IMR-90 (cell line): ENCODE results near the gene RMDN3. TPM values are rescaled to one million over a fixed set of nuclear protein-coding genes. Genes with fewer than 3 reads are reported as not detected.

Experiments
- ATAC-seq: fragments of 200-7000 bp; cut with Tn5 transposase; 2 replicates; pipeline ENCODE4 v1.9.1; 2020; ENCODE audit warnings: low read depth, mild to moderate bottlenecking, moderate library complexity
- BruUV-seq: library from RNA; stranded (reverse); fragments of 400-500 nt; replicated peaks from 2 replicates; lab custom pipeline; 2021; lab: Mats Ljungman, UMichigan
- CTCF ChIA-PET: fragments of 300-600 bp; formaldehyde crosslinking; extraction: SDS; loops from one replicate; lab custom pipeline; 2021; ENCODE audit warnings: antibody characterized with exemption; lab: Yijun Ruan, JAX
- POLR2A ChIA-PET: fragments of 300-600 bp; sonication (Branson Sonifier 250); formaldehyde crosslinking; loops from one replicate; lab custom pipeline; 2022; ENCODE audit warnings: antibody characterized with exemption; ENCODE audit not compliant: unreplicated experiment; lab: Charles Lee
- DNase-seq: peaks from one replicate; pipeline ENCODE4 v3.0.0; 2013
- H2AFZ ChIP-seq: replicated peaks from 2 replicates; pipeline ENCODE3; 2013; ENCODE audit warnings: low read length, mild to moderate bottlenecking; ENCODE audit not compliant: poor library complexity
- H2AK5ac ChIP-seq: 2 replicates; pipeline ENCODE4 v1.6.1; 2013; ENCODE audit warnings: low read depth, low read length, inconsistent platforms
- H2AK9ac ChIP-seq: replicated peaks from 2 replicates; pipeline ENCODE3; 2013; ENCODE audit warnings: mild to moderate bottlenecking, low read depth, low read length, moderate library complexity; ENCODE audit not compliant: poor library complexity
- H2BK120ac ChIP-seq: 2 replicates; pipeline ENCODE4 v1.6.1; 2013; ENCODE audit warnings: low read depth, low read length, inconsistent platforms
- H2BK15ac ChIP-seq: 3 replicates; pipeline ENCODE4 v1.6.1; 2013; ENCODE audit warnings: low read depth, low read length, inconsistent platforms
- H2BK20ac ChIP-seq: 2 replicates; pipeline ENCODE4 v1.6.1; 2013; ENCODE audit warnings: low read depth, mild to moderate bottlenecking, inconsistent platforms, low read length, moderate library complexity
- H2BK5ac ChIP-seq: 2 replicates; pipeline ENCODE4 v1.6.1; 2013; ENCODE audit warnings: mild to moderate bottlenecking, low read depth, low read length, inconsistent platforms; ENCODE audit not compliant: poor library complexity, severe bottlenecking
- H3K14ac ChIP-seq: replicated peaks from 2 replicates; pipeline ENCODE4 v1.6.1; 2013; ENCODE audit warnings: low read depth, low read length, inconsistent platforms
- H3K18ac ChIP-seq: 2 replicates; pipeline ENCODE4 v1.6.1; 2013; ENCODE audit warnings: low read depth, low read length, control low read depth
- H3K23ac ChIP-seq: 2 replicates; pipeline ENCODE4 v1.6.1; 2013; ENCODE audit warnings: low read depth, low read length, inconsistent platforms
- H3K27ac ChIP-seq: 2 replicates; pipeline ENCODE4 v1.5.1; 2013; ENCODE audit warnings: mild to moderate bottlenecking, control low read depth, low read length; ENCODE audit not compliant: insufficient read depth
- H3K27me3 ChIP-seq: 2 replicates; pipeline ENCODE4 v1.6.1; 2013; ENCODE audit warnings: low read length; ENCODE audit not compliant: control insufficient read depth, insufficient read depth
- H3K36me3 ChIP-seq: 2 replicates; pipeline ENCODE4 v1.6.1; 2013; ENCODE audit warnings: low read length, mixed read lengths; ENCODE audit not compliant: control insufficient read depth, insufficient read depth
- H3K4ac ChIP-seq: 2 replicates; pipeline ENCODE4 v1.6.1; 2013; ENCODE audit warnings: low read depth, low read length, inconsistent platforms
- H3K4me1 ChIP-seq: 2 replicates; pipeline ENCODE4 v1.6.1; 2013; ENCODE audit warnings: low read length, mixed read lengths; ENCODE audit not compliant: control insufficient read depth, insufficient read depth
- H3K4me2 ChIP-seq: 2 replicates; pipeline ENCODE4 v1.6.1; 2013; ENCODE audit warnings: low read depth, mild to moderate bottlenecking, control low read depth, low read length, moderate library complexity
- H3K4me3 ChIP-seq: 2 replicates; pipeline ENCODE4 v1.5.1; 2013; ENCODE audit warnings: low read depth, mild to moderate bottlenecking, control low read depth, low read length, moderate library complexity; ENCODE audit not compliant: insufficient read depth
- H3K56ac ChIP-seq: 2 replicates; pipeline ENCODE4 v1.6.1; 2013; ENCODE audit warnings: low read length, inconsistent platforms; ENCODE audit not compliant: insufficient read depth; ENCODE audit errors: extremely low read depth
- H3K79me1 ChIP-seq, 2 experiments: 2 replicates each; pipeline ENCODE4 v1.6.1; 2013; ENCODE audit warnings: low read length in 2 of 2, inconsistent platforms in 1 of 2, low read depth in 1 of 2
- H3K9ac ChIP-seq: 2 replicates; pipeline ENCODE4 v1.6.1; 2013; ENCODE audit warnings: low read depth, low read length, control low read depth
- H3K9me1 ChIP-seq: 2 replicates; pipeline ENCODE4 v1.6.1; 2013; ENCODE audit warnings: low read length, inconsistent platforms; ENCODE audit not compliant: insufficient read depth
- H3K9me3 ChIP-seq: 2 replicates; pipeline ENCODE4 v1.6.1; 2013; ENCODE audit warnings: low read length; ENCODE audit not compliant: control insufficient read depth, insufficient read depth
- H4K20me1 ChIP-seq: 2 replicates; pipeline ENCODE4 v1.6.1; 2013; ENCODE audit warnings: low read length, inconsistent platforms; ENCODE audit not compliant: insufficient read depth
- H4K5ac ChIP-seq: 2 replicates; pipeline ENCODE4 v1.6.1; 2013; ENCODE audit warnings: mild to moderate bottlenecking, low read depth, low read length, control low read depth
- H4K8ac ChIP-seq, 2 experiments: 2 replicates each; pipeline ENCODE4 v1.6.1; 2013; ENCODE audit warnings: low read depth in 2 of 2, low read length in 2 of 2, control low read depth in 1 of 2, inconsistent platforms in 1 of 2
- H4K91ac ChIP-seq: 2 replicates; pipeline ENCODE4 v1.6.1; 2013; ENCODE audit warnings: low read depth, low read length, inconsistent platforms; ENCODE audit not compliant: insufficient read depth
- CHD1 ChIP-seq: IDR thresholded peaks from 2 replicates; pipeline ENCODE4 v1.6.1; 2012; ENCODE audit warnings: low read depth, low read length, improper control_type of control experiment
- FOS ChIP-seq: fragments of 150-350 bp; IDR thresholded peaks from 2 replicates; pipeline ENCODE4 v1.6.1; 2016; ENCODE audit warnings: low read depth, low read length
- MAFK ChIP-seq: IDR thresholded peaks from 2 replicates; pipeline ENCODE4 v1.6.1; 2012; ENCODE audit warnings: low read depth, low read length, improper control_type of control experiment
- MAZ ChIP-seq: IDR thresholded peaks from 2 replicates; pipeline ENCODE4 v1.6.1; 2012; ENCODE audit warnings: low read depth, mild to moderate bottlenecking, low read length, improper control_type of control experiment, moderate library complexity, borderline replicate concordance
- MXI1 ChIP-seq: IDR thresholded peaks from 2 replicates; pipeline ENCODE4 v1.6.1; 2012; ENCODE audit warnings: low read depth, mild to moderate bottlenecking, low read length, moderate library complexity, borderline replicate concordance
- POLR2A ChIP-seq: IDR thresholded peaks from 2 replicates; pipeline ENCODE4 v1.6.1; 2012; ENCODE audit warnings: mild to moderate bottlenecking, low read depth, low read length
- RAD21 ChIP-seq: IDR thresholded peaks from 2 replicates; pipeline ENCODE4 v1.6.1; 2012; ENCODE audit warnings: low read length, improper control_type of control experiment
- RCOR1 ChIP-seq: IDR thresholded peaks from 2 replicates; pipeline ENCODE4 v1.6.1; 2012; ENCODE audit warnings: mild to moderate bottlenecking, low read length, improper control_type of control experiment; ENCODE audit not compliant: insufficient replicate concordance
- SMC3 ChIP-seq: fragments of 150-350 bp; IDR thresholded peaks from 2 replicates; pipeline ENCODE4 v1.6.1; 2016; ENCODE audit warnings: low read depth, mild to moderate bottlenecking, antibody characterized with exemption, low read length, moderate library complexity
- WGBS, 2 experiments: methylation state at CpG; one replicate each; pipeline versions ENCODE4 v1.1.5 to v1.1.7; 2013; ENCODE audit warnings: missing lambda C conversion rate in 2 of 2; ENCODE audit not compliant: insufficient read length in 1 of 2; ENCODE audit errors: extremely low coverage in 2 of 2; 5-methylcytosine and 5-hydroxymethylcytosine counted together
- dilution Hi-C: fragments of 300-500 bp; cut with HindIII; formaldehyde crosslinking; loops from one replicate; pipeline ENCODE4 v1.14.3; 2018; ENCODE audit warnings: low sequenced_read_pairs; ENCODE audit not compliant: unreplicated experiment
- in situ Hi-C: fragments of 300-500 bp; cut with MboI; formaldehyde crosslinking; loops from 3 replicates; pipeline ENCODE4 v1.14.3; 2019; ENCODE audit warnings: low sequenced_read_pairs, inconsistent platforms, mixed read lengths
- intact Hi-C: fragments of 100-400 bp; cut with micrococcal nuclease; formaldehyde crosslinking; loops from 2 replicates; pipeline ENCODE4 v1.10.0; 2022
- polyA plus RNA-seq, 3 experiments: library from polyadenylated mRNA; depleted of rRNA; stranded (reverse); fragments of >200 nt; gene quantifications; 2 replicates each; pipeline ENCODE4 v1.2.3, GENCODE V29; 2012; ENCODE audit warnings: low replicate concordance in 1 of 3
- total RNA-seq: library from RNA; depleted of rRNA; stranded (reverse); fragments of >200 nt; gene quantifications from 2 replicates; pipeline ENCODE4 v1.2.3, GENCODE V29; 2012
- TF ChIP-seq, protein P1 (sequence below): fragments of 150-350 bp; IDR thresholded peaks from 2 replicates; pipeline ENCODE4 v1.6.1; 2016; ENCODE audit warnings: low read depth, mild to moderate bottlenecking, low read length, moderate library complexity, borderline replicate concordance

RMDN3 gene
- total and polyA plus RNA-seq, 2 of the 4 experiments (the other 2 are of a cell fraction), result 14.7 to 25.7 TPM

DNA sequence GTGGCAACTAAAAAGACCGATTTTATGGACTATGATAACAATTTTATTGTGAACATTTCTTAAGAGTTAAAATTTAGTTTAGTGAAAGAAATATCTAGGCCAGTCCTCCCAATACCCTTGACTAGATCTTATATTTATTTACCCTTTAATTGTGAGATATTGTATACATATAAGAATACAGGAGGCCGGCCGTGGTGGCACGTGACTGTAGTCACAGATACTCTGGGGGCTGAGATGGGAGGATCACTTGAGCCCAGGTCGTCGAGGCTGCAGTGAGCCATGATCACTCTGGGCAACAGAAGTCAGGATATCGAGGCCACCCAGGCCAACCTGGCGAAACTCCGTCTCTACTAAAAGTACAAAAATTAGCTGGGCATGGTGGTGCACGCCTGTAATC lies 756 bp upstream of the RMDN3 start (continued):
- TF ChIP-seq MAZ, result no peak
- no peak for TF ChIP-seq POLR2A
- TF ChIP-seq CHD1, result no peak
- TF ChIP-seq MXI1, result no peak

DNA sequence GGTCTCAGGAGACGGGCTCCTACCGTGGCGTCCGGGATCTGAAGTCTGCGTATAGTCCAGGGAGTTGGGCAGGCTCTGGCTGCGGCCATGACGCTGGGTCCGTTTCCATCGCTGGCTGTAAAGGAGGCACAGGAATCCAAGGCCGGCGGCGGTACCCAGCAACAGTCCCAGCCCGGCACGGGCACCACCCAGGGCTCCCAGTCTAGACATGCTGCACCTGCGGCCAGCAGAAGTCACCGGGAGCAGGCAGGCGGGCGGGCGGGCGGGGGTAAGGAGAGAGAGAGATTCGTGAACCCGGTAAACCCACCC lies 526 bp downstream of the RMDN3 start:
- TF ChIP-seq, protein P1, sequence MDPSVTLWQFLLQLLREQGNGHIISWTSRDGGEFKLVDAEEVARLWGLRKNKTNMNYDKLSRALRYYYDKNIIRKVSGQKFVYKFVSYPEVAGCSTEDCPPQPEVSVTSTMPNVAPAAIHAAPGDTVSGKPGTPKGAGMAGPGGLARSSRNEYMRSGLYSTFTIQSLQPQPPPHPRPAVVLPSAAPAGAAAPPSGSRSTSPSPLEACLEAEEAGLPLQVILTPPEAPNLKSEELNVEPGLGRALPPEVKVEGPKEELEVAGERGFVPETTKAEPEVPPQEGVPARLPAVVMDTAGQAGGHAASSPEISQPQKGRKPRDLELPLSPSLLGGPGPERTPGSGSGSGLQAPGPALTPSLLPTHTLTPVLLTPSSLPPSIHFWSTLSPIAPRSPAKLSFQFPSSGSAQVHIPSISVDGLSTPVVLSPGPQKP, result no peak
- TF ChIP-seq RAD21 (no peak), SMC3 (no peak), MXI1 (0 out of 2 replicates have a peak, but pooled peaks have one; percentile 19), FOS (no peak), MAFK (no peak), POLR2A (no peak), RCOR1 (no peak)
- Histone ChIP-seq H3K23ac (peak overlapping the region; percentile 11; the same call in 1 of the 2 replicates), H2BK15ac (no peak overlapping the region), H4K20me1 (no peaks in the 10 kb centered on the region), H3K4ac (no peak overlapping the region), H3K4me2 (peak overlapping the region; percentile 100), H4K8ac (peak overlapping the region; percentile 87 to 89; a peak in 3 of 4 replicates), H2AFZ (peak overlapping the region; percentile 99), H2BK120ac (no peak overlapping the region), H3K4me3 (peak overlapping the region; percentile 87), H3K79me1 (peaks cover 6 to 38% of the 10 kb centered on the region in 2 experiments; a peak in 3 of 4 replicates), H3K14ac (peak overlapping the region; percentile 31; the same call in 1 of the 2 replicates), H3K9ac (peak overlapping the region; percentile 65), H3K56ac (peak overlapping the region; percentile 26; the same call in 1 of the 2 replicates), H2AK9ac (peak overlapping the region; percentile 85), H3K27ac (peak overlapping the region; percentile 62; the same call in 1 of the 2 replicates), H4K91ac (no peak overlapping the region), H3K4me1 (peaks cover 1% of the 10 kb centered on the region; the same call in 1 of the 2 replicates), H3K36me3 (peaks cover 14% of the 10 kb centered on the region), H3K27me3 (no peaks in the 10 kb centered on the region), H2BK20ac (no peak overlapping the region), H3K9me1 (no peaks in the 10 kb centered on the region), H4K5ac (peak overlapping the region; percentile 67; the same call in 1 of the 2 replicates), H3K9me3 (no peaks in the 10 kb centered on the region), H3K18ac (no peak overlapping the region), H2BK5ac (no peak overlapping the region), H2AK5ac (no peak overlapping the region; the same call in 1 of the 2 replicates)
- ChIA-PET POLR2A (no interaction called here), CTCF (no interaction called here)
- BruUV-seq, result no TSS peak
- ATAC-seq, result peak; percentile 42
- in situ Hi-C loops, result no loop called here
- WGBS, 2 experiments, result 2% methylated on average over 8 of the region's 22 CpGs; no CpG with 5 or more reads in 1 of the 2 experiments
- dilution Hi-C loops, result no loop called here
- DNase-seq, result no peak
- intact Hi-C loops, result no loop called here
